HG03064 (cell line): ENCODE data around the gene DIDO1.
A peak's percentile ranks its signal among the peaks of the same experiment; 100 is the strongest.

ENCODE experiments used
- ATAC-seq: cut with Tn5 transposase; IDR thresholded peaks from one replicate; pipeline ENCODE4 v1.9.1; 2021; ENCODE audit warnings: low read depth; ENCODE audit not compliant: unreplicated experiment

The DIDO1 gene

DNA sequence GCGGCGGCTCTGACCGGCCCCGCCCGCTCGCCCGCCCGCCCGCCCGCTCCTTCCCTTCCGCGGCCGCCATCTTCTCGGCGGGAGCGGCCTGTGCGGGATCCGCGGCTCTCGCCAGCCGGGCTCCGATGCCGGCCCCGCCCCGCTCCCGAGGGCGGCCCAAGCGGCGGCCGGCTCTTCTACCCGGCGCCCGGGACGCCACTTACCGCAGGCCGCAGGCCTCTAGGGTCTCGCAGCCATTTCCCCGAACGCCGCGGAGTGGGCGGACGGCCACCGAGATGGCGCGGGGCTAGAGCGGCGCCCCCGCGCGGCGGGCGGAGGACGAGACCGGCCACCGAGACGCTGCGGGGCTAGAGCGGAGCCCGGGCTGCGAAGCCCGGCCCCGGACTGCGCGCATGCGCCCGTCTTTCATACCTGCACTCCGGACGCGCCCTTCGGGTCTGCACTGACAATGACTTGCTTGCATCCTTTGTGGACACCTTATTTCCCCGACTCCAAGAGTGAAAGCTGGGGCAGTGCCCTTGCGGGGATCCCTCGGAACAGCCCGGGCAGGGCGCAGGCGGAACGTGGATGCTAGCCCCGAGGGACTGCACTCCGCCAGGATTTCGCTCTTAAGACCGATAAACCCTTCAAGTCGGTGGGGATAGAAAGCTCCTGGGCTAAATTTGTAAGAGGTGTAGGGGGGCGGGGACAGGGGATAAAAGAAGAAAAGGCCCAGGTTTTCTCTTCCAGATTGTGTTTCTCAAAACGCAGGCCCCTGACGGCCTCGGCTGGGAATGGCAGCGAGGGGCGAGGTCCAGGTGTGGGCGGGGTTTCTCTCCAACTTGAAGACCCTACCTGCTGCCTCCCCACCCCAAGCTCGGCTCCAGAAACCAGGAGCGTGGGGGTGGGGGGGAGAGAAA lies at the start of gene DIDO1:
Gene DIDO1, minus strand, starts transcription at position 277 of the 899 bp plus-strand sequence.
- ATAC-seq = peak; percentile 54

DNA sequence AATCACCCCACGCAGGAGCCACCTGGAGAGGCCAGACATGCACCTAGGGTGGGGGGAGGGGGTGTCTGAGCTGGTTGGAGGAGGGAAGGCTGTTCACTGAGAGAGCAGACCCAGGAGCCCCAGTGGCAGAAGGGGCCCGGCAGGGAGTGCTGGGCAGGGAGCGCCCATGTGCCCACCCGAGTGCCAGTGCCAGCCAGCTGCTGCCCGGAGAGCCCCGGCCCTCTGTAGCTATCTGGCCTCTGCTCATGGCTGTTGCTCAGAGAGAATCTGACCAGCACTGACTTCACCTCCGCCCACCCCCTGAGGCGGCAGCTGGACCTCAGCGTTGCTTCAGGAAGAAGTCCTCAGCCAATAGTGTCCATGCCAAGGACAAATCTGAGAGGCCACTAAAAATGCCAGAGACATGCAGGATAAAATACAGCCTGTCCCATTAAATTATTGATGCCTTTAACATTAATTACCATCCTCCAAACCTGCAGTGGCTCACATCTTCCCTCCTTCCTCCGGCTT lies 49.0 kb upstream of the DIDO1 start:
- ATAC-seq = no peak

DNA sequence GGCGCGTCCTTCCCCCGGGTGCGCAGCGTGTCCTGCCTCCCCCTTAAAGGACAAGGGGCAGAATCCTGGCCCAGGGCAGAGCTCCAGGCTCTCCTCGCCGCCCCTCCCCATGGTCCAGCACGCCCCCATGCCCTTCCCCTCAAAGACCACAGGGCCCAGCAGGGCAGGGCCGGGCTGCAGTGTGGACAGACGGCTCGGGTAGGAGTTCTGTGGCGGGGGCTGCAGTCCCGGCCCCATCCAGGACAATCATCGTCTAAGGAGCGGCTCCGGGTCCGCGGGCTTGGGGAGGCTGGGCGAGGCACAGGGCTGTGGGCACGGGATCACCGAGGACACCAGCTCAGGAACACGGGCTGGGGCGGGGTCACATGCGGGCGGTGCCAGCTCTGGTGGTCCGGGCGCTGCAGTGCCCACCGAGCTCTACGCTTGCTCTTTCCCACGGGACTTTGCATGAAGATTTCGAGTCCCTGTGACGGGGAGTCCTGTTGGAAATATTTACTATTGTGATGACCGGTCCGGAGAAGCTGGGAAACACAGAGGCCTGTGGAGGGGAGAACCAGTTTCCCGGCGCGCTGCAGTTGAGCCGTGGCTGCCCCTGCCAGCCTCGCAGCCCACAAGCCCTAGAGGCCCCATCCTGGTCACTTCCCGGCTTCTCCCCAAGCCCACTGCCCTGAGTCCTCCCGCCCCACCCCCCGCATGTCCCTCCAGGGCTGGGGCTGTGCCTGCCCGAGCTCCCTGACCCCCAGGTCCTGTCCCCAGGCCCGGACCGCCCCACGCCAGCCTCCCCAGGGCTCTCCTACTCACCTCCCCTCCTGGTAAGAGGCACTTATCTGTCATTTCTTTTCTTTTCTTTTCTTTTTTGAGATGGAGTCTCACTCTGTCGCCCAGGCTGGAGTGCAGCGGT lies 46.8 kb upstream of the DIDO1 start:
- ATAC-seq = no peak

DNA sequence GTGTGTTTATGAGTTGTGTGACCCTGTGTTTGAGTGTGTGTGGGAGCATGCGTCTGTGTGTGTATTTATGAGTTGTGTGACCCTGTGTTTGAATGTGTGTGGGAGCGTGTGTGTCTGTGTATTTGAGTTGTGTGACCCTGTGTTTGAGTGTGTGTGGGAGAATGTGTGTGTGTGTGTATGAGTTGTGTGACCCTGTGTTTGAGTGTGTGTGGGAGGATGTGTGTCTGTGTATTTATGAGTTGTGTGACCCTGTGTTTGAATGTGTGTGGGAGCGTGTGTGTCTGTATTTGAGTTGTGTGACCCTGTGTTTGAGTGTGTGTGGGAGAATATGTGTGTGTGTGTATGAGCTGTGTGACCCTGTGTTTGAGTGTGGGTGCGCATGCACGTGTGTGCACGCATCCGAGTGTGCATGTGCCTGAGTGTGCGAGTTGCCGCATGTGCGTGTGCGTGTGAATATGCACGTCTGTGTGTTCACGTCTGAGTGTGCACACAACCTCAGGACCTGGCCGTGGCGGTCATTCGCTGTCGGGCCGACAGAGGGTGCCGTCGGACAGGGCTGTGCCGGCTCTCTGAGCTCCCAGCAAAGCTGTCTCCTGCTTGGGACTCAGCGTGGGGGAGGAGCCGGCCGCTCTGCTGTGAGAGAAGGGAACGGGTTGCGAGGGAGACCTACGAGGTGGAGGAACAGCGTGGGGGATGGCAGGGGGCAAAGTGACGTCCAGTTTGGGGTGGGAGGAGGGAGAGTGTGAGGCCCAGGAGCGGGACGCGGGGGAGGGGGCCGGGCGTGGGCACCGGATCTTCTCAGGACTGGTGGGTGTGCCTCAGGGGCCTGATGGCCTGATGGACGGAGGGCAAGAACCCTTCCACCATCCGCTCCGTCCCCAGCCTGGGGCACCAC lies 45.9 kb upstream of the DIDO1 start:
- ATAC-seq = no peak

DNA sequence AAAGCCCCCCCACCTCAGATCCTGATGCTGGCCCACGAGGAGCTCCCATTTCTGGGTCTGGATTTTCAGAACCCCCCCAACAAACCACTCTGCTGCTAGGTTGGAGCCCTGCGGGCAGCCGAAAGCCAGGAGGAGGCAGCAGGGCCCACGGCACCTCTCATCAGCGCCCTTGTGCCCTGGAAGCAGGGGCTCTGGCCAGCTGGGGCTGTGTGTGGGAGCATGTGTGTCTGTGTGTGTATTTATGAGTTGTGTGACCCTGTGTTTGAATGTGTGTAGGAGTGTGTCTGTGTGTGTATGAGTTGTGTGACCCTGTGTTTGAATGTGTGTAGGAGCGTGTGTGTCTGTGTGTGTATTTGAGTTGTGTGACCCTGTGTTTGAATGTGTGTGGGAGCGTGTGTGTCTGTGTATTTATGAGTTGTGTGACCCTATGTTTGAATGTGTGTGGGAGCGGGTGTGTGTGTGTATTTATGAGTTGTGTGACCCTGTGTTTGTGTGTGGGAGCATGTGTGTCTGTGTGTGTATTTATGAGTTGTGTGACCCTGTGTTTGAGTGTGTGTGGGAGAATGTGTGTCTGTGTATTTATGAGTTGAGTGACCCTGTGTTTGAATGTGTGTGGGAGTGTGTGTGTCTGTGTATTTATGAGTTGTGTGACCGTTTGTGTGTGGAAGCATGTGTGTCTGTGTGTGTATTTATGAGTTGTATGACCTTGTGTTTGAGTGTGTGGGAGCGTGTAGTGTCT lies 45.1 kb upstream of the DIDO1 start:
- no peak for ATAC-seq

DNA sequence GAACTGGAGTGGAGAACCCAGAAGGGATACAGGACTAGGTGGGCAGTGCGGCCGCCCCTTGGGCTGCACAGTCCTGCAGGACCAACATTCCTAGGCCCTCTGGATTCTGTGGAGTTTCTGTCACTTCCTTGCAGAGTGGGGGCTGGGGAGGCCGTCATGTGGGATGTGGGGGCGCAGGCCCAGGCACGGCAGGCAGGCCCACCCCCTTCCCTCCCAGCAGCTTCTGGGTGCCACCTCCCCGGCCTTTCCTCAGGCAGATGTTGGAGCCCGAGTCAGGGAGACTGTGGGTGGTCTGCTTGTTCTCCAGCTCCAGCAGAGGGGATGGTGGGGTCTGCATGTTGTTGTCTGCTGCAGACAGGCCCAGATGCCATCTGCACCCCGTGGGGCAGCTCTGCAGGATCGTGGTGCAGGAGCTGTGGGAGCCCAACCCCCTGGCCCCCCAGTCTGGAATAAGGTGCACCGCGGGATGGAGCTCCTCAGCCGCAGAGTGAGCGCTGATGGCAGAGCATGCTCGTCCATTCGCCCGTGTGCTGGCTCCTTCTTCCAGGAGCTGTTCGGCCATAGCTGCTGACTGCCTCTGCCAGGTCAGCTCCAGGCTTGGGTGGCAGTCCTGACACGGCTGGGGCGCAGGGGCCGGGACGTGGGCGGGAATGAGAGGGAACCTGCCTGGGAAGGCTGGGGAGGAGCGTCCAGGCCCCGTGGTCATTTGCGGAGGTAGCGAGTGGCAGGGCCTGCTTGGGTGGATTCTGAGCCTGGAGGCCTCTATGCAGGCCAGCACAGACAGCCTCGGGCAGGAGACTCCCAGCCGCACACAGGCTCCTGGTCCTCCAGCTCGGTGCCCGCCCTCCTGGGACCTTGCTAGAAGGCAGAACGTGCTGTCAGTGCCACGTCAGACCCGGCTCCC lies 44.3 kb upstream of the DIDO1 start:
- ATAC-seq = no peak

DNA sequence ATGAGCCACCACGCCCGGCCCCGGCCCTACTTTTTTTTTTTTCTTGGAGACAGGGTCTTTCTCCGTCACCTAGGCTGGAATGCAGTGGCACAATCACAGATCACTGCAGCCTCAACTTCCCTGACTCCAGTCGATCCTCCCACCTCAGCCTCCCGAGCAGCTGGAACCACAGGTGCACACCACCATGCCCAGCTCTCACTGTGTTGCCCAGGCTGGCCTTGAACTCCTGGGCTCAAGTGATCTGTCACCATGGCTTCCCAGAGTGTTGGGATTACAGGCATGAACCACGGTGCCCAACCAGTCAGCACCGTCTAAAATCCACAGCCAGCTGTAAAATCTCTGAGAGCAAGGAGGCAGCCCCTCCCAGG lies 43.6 kb upstream of the DIDO1 start:
- ATAC-seq = no peak

DNA sequence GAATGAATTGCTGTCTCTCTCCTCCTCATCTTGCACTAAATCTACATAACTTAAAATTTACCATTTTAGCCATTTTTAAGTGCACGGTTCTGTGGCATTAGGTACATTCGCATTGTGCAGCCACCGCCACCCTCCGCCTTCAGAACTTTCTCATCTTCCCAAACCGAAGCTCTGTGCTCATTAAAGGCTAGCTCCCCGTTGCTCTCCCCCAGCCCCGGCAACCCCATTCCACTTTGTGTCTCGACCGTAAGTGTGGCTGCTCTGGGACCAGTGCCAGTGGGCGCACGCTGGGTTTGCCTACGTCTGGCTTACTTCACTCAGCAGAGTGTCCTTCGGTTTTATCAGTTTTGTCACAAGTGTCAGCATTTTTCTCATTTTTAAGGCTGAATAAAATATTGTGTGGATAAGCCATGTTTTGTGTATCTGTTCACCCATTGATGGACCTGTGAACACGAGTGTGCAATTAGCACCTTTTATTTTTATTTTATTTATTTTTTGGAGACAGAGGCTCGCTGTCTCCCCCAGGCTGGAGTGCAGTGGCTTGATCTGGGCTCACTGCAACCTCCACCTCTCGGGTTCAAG lies 43.0 kb upstream of the DIDO1 start:
- no peak for ATAC-seq

DNA sequence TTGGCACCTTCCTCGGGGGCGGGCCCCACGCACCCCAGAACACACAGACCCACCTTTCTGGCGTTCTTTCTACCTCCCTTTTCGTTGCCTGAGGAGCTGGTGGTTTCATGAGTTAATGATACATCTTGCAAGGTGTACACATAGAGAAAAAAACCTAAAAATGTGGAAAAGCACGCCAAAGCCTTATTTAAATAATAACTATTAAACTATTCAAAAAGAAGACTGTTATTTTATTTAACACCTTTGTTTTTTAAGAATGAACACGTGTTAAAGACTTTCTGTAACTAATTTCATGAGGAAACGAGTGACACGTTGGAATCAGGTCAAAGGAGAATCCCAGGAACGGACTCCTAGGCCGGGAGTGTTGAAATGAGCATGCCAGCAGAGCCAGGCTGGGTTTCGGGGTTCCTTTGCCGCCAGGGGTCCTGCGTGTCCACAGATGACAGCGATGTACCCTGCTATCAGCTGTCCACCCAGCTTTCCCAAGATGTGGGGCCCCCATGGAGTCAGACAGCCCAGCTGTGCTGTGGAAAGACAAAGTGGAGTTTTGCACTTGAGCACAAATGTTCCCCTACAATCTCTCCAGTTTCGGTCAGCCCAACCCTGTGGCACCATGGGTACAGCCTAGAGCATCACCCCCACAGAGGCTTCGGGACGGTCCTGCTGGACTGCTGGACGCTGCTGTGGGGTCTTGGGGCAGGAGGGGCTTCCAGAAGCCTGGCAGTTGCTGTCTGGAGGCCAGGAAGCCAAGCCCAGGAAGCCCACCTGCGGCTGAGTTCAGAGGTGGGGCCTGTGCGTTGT lies 42.3 kb upstream of the DIDO1 start:
- ATAC-seq = no peak

DNA sequence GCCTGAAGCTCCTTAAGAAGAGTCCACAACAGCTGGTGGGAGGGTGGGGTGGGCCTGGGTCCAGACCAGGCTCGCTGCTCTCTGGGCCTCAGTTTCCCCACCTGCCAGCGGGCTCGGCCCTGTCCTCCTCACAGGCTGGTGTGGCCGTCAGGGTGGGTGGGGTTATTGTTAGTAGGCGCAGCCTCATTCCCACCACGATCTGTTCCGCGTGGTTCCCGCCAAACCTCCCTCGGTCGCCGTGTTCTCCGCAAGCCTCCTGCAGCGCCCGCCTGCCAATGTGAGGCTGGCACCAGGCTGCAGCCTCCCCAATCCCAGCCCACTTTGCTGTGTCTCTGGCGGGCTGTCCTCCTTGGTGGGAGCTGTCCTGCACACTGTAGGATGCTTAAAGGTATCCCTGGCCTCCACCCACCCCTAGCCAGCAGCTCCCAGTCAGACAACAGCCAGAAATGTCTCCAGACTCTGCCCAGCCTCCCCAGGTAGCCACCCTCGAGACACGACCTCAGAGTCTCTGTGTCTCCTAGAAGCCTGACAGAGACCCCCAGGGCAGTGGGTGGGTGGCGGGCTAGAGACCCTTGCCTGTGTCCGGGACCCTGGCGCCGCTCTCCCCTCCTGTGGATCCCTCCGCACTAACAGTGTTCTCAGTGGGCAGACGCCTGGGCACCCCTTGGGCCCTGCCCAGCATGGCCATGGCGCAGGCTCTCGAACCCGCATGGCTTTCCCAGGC lies 41.5 kb upstream of the DIDO1 start:
- ATAC-seq = no peak

DNA sequence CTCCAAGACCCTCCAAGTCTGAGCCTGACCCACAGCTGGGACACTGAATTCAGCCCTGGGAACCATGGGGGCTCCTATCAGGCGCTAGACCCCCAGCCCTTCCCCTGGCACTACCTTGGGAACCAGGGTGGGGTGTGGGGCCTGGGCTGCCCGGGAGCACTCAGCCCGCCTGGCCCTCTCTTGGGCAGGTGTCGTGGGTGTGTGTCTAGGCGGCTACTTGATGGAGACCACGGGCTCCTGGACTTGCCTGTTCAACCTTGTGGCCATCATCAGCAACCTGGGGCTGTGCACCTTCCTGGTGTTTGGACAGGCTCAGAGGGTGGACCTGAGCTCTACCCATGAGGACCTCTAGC lies 40.8 kb upstream of the DIDO1 start:
- ATAC-seq = no peak

DNA sequence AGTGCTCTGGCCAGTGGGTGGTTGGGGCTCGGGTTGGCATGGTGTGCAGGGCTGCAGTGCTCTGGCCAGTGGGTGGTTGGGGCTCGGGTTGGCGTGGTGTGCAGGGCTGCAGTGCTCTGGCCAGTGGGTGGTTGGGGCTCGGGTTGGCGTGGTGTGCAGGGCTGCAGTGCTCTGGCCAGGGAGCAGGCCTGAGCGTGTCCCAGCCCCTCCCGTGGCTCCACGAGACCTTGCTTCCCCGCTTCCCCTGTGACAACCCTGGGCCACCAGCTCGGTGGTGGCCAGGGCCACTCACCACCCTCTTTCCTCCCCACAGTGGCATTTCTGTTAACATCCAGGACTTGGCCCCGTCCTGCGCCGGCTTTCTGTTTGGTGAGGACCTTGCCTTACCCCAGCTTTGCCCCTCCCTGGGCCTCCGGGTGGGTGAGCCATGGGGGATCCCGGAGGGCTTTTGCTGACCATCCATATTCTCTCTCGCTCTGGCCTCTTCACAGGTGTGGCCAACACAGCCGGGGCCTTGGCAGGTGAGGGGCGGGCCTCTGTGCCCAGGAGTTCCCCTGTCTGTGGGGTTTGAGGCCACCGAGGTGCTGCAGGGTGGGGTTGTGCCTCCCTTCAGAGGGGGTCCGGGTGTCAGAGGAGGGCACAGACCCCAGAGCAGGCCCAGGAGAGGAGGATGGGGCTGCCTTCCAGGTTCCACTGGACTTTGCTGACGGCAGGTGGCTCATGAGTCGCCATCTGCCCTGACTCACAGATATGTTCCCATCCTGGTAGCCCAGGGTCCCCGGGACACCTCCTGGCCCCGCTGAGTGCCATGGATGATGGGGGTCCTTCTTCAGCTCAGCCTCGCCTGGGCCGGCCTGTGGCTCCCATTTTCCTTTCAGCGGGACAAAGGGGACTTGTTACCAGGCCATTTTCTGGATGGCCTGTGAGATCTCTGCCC lies 40.2 kb upstream of the DIDO1 start:
- ATAC-seq = no peak

DNA sequence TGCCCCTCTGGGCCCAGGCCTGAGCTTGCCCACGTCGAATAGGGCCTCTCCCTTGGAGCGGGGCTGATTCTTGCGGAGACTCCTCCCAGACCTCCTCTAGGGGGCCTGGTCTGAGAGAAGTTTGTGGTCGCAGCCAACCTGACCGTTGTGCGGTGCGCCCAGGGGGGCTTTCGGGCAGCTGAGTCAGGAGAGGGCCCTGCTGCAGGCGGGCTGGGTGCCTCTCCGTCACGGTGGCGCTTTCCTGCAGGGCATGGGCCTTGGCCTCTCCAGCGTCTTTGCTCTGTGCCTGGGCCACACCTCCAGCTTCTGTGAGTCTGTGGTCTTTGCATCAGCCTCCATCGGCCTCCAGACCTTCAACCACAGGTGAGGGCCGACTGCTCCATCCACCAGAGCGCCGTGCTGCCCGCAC lies 39.1 kb upstream of the DIDO1 start:
- no peak for ATAC-seq

DNA sequence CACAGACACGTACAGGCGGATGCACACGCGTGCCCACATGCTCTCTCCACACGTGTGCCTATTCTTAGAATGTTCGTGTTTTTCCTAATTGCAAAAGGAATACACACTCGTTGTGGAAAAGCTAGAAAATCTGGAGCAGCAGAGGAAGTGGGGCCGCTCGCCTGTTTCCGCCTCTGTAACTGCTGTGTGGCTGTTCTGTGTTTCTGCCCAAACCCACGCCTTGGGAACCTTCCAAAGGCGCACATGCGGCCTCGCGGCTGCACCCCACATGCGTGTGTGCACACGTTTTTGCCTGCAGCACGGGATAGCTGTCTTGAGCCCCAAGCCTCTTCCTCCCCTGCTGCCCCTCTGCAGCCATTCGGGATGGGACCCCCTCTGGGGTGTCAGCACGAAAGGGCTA lies 38.4 kb upstream of the DIDO1 start:
- no peak for ATAC-seq

DNA sequence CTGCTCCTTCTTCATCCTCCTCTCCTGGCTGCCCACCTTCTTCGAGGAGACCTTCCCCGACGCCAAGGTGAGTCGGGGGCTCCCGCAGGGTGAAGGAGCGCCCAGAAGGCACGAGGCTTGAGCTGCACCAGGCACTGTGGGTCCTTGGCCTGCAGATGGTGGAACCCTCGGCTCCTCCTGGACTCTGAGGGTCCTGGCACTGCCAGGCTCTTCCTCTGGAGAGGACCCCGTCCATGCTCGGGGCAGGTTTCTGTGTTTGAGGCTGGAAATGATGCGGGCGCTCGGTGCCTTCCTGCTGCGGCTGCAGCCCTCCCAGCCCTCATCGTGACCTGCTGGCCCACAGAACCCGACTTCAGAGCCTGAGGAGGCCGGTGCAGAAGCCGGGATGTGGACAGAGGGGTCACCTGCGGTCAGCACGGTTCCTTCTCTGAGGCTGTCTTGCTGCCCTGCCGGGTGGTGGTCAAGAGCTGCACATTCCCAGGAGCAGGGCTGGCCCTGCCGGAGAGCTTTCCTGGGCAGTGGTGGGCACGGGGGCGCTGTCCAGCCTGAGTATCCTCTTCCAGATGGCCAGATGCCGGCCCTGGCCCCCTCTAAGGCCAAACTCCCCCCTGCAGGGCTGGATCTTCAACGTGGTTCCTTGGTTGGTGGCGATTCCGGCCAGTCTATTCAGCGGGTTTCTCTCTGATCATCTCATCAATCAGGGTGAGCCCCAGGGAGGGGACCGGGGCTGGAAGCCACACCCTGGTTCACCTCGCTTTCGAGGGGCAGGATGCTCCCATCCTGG lies 37.5 kb upstream of the DIDO1 start:
- no peak for ATAC-seq
